Measurements from ENCODE around the gene APLP2. TPM values are rescaled to one million over a fixed set of nuclear protein-coding genes. Genes with fewer than 3 reads are reported as not detected.

Gene APLP2
- polyA plus RNA-seq, 1 donor, result 122 TPM

DNA sequence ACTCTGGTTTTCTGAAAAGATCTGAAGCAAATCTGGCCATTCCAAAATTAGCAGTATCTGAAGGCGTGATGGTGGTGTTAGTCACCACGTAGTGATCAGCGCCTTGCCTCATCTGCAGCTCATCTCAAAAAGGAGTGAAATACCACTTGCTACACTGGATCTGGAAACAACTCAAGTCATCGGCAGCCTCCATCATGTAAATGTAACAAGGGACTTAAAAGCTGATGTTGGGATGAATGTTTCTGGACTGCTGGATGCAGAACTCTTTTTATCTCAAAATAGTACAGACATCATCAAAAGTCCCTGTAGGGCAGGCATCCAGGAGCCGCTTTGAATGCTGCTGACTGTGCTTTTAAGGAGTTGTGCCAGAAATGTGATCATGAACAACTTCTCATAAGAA is 14.1 kb upstream of the APLP2 start:
- DNase-seq (ENCODE audit: low read depth), result no peak

DNA sequence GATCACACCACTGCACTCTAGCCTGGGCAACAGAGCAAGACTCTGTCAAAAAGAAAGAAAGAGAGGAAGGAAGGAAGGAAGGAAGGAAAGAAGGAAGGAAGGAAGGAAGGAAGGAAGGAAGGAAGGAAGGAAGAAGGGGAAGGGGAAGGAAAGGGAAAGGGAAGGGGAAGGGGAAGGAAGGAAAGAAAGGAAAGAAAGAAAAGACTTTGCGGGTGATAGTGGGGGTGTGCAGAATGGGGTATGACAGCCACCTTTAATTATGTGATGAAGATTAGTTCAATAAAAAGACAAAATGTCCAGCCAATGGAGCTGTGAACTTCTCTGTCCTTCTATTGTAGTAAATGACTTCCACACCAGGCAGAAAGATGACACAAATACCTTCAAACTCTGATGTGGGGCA is 8.7 kb upstream of the APLP2 start:
- DNase-seq (ENCODE audit: low read depth), result no peak

DNA sequence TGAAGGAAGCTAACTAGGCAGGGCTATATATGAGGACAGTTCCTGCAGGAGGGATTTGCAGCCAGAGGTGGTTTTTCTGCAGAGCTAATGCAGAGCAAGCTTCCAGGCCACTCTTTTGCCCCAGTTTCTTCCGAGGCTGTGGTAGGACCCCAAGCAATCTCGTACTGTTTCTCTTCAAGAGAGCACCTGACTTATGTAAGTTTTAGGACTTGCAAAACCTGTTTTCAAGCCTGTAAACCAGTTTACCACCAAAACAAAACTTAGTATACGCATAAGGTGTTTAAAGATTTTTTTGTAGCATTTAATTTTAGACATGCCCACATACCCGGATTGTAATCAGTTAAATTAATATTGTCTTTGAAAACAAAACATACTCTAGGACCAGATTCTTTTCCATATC is 7.7 kb upstream of the APLP2 start:
- DNase-seq (ENCODE audit: low read depth), result no peak

DNA sequence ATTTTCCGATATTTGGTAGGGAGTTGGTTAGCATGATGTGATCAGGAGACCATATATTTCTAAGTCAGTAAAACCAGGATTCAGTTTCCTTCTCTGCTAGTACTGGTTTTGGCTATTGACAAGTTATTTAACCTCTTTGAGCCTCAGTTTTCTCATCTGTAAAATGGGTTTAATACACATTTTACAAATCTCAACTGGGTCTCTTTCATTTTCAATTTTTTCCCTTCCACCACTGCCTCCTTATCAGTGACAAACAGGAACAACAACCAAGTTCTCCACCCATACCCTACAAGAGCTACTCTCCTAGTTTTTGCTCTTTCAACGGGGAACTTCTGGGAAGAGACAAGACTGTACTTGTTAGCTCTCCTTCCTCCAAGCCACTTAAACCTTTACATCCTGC is 6.2 kb upstream of the APLP2 start:
- DNase-seq (ENCODE audit: low read depth), result no peak

DNA sequence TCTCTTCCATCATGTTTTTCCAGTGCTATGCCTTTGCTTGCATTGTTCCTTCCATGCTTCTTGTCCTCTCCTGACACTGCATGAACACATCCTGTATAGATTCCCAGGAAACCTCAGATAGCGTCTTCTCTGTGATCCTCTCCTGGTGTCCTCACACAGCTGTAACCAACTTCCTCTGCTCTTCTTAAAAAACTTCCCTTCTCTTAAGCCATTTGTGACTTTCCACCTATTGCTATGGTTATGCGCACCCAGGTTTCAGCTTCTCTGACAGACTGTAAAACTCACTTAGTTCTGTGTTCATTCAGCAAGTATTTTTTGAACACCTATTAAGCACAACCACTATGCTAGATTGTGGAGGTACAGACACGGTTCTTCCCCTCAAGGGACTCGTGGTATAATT is 5.1 kb upstream of the APLP2 start:
- no peak for DNase-seq (ENCODE audit: low read depth)

DNA sequence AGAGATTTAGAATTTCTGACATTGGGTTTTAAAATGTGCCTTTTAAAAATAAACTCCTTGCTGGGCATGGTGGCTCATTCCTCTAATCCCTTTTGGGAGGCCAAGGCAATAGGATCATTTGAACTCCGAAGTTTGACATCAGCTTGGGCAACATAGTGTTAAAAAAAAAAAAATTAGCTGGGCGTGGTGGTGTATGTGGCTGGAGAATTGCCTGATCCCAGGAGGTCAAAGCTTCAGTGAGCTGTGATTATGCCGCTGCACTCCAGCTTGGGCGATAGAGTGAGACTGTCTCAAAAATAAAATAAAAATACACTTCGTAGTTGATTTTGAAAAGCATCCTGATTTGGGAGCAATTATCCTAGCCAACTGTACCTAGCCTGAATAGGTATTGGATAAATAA is 3.4 kb upstream of the APLP2 start:
- DNase-seq (ENCODE audit: low read depth), result no peak

DNA sequence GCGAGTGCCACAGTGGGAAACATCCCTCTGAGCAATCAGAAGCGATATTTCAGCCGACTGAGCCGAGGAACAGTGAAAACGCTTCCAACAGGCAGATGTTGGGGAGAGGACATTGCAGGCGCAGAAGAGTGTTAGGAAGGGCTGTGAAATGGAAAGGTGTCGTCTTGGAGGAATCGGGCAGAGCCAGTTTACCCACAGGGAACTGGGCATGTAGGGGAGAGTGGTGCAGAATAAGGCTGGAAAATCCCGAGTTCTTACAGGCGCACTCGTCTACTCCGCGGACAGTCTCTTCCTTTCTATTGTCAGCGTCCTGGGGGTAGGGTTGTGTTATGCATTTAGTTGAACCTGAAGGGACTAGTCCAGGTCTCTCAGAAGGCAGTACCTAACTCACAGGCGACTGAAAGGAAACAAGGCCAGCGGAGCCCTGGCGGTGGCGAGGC is 1.1 kb upstream of the APLP2 start:
- no peak for DNase-seq (ENCODE audit: low read depth)

DNA sequence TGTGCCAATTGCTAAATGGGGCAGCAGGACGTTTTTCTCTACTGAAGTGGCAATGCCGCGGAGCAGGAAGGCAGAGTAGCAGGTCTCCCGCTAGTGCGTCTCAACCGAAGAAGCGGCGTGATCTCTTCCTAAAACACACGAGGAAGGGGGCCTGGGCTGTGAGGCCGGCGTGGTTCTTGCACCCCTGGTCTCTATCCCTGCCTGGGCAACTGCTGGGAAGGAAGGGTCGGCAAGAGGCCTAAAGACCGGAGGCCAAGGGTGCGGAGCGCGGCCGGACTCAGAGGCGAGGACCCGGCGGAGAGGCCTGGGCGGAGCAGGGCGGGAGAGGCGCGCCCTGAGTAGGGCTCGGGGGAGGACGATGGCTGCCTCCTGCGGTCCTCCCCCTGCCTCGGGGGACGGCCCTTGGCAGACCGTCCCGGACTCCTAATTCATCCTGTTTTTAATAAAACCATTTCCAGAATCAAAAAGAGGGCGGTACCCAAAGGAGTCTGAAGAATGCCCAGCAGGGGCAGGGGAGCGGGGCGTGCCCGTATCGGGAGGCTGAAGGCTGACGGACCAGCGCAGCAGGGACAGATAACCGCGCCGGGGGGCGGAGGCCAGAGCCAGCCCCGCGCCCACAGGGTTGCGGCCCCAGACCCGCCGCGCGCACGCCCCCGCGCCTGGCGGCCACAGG is 572 bp upstream of the APLP2 start:
- DNase-seq (ENCODE audit: low read depth), result no peak

DNA sequence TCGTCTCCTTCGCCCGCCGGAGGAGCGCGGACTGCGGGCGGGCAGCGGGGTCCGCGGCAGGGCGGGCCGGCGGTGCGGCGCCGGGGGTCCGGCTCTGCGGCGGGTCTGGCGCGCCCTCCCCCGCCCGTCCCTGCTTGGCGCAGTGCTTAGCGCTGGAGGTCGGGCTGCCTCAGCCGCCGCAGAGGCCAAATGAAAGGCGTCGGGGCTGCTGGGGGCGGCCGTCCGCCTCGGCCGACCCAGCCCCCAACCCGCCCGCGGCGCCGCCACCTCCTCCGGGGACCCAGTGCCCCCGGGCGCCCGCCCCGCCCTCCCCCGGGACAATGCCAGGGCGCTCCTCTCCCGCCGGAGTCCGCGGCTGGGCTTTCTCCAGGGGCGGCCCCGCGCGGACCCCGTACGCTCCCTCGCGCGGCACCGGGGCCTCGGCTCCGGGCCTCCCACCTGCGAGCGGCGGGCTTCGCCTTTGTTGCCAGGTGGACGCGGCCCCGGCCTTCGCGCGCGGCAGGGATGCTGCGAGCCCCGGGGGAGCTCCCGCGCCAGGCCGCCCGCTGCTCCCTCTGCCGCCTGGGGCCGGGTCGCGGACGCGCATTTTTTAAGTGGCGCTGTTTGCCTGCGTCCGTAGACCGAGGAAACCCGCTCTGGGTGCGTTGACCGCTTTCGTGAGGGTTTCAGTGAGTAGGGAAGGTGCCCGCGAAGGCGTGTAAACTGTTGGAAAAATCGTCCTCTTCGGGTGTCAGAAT is 583 bp downstream of the APLP2 start:
- no peak for DNase-seq (ENCODE audit: low read depth)

DNA sequence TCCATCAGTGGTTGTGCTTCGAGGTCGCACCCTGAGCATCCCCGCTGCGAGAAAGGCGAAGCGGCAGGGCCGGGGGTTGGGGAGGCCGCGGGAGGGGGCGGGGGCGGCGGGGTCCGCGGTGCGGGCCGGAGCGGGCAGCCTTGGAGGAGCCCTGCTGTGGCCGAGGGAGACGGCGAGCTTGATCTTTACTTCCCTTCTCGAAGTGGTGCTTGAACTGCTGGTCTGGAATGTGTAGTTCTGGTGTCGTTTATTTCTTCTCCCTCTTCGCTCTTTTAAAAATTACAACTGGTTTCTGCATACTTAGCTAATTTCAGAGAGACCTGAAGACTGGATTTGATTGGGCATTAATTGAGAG is 1.1 kb downstream of the APLP2 start:
- no peak for DNase-seq (ENCODE audit: low read depth)

DNA sequence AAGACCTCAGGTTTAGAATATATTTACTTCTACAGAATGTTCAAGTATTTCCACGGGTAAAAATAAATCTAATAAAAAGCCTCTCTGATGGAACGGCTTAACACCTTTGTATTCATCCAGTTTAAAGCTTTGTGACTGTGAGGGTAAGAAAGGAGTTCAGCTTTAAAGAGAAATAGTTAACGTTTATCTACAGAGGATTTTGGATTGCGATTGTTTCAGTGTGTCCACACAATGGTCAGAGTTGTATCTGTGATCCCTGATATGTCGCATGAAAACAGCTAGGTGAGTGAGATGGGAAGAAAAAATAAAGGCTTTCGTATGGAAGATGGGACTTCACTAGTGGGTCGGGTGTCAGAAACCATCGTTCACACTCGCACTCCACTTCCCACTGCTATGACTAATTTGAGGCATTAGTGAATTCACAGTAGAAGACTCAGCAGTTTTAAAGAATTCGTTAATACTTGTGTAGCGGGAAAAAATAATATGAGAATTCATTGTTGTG is 1.6 kb downstream of the APLP2 start:
- DNase-seq (ENCODE audit: low read depth), result no peak

DNA sequence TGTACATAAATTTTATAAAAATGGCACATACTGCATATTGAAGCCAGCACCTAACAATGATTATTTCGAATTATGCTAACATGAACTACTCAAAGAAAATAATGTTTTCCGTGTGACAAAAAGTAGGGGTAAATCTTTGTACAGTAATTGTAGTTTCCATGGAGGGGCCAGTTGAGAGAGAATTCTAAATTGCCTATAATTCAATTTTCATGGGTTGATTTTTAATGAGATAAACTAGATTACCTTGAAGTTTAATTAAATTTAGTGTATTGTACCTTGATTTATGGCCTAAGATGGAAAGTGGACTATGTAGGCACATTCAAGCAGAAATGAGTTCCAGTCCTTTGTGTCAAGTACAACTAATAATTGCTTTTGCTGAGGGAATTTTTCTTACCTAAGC is 5.0 kb downstream of the APLP2 start:
- DNase-seq (ENCODE audit: low read depth), result no peak

DNA sequence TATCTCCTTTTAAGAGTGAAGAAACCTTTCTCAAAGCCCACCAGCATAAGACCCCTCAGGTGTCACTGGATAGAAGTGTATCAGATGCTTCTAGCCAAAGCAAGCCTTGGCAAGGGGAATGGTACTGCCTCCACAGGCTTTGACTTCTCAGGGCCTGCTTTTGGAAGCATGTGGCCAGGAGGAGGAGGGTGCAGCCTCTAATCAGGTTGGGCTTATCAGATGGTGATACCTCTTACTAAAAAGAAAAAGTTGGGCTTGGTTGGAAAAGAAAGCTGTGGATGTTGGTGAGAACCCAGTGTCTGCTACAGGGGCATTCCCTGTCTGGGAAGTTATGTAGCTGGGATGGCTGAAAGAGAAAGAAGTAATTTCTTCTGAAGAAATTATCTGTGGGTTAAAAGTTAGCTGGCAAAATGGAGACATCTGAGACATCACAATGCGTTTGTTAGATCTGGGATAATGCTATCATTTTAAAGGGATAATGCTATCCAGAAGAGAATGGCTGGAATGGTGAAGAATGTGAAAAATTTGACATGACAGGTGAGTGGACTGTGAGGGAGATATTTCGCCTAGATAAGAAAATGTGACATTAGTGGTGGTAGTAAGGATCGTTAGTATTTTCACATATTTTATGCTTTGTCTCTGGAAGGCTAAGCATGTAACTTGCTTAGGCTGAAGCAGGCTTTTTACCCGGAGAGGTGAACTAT is 7.2 kb downstream of the APLP2 start:
- no peak for DNase-seq (ENCODE audit: low read depth)

DNA sequence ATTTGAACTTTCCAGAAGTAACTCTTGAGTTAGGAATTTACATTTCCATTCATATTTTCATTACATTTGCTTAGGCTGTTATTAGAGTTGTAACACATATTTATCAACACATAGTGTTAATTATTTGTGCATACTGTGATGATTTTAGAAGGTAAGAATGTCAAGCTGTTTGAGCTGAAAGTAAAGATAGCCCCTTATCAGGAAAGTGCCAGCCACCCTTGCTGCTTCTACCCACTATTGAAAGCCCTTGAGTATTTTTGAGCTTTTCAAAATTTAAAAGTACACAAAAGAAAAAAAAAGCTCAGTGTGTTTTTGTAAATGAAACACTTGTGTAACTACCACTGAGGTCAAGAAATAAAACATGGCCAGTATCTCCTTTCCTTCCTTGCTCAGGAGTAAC is 8.0 kb downstream of the APLP2 start:
- no peak for DNase-seq (ENCODE audit: low read depth)

DNA sequence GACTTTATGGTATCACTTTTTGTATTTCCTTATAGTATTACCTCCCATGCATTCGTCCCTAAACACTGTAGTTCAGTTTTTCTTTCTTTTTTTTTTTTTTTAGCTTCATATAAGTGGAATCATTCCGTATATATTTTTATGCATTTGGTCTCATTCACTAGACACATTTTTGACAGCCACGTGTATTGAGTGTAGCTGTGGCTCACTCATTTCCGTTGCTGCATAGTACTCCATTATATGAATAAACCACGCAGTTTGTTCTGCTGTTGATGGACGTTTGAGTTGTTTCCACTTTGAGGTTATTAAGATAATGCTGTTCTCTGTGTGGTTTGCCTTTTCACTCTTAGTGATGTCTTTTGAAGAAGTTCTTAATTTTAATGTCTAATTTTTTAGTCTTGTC is 8.4 kb downstream of the APLP2 start:
- no peak for DNase-seq (ENCODE audit: low read depth)

DNA sequence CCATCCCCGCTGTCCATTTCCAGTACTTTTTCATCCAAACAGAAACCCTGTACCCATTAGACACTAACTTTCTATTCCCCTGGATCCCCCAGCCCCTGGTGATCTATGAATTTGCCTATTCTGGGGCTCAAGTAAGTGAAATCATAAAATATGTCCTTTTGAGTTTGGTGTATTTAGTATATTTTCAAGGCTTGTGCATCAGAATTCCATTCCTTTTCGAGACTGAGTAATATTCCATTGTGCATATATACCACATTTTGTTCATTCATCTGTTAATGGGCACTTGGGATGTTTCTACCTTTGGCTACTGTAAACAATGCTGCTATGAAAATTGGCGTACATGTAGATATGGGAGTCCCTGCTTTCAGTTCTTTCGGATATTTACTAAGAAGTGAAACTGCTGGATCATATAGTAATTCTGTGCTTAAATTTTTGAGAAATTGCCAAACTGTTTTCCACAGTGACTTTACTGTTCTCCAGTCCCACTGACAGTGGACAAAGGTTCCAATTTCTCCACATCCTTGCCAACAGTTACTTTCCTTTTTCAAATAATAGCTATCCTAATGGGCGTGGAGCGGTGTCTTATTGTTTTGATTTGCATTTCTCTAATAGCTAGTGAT is 16.1 kb downstream of the APLP2 start:
- DNase-seq (ENCODE audit: low read depth), result no peak

DNA sequence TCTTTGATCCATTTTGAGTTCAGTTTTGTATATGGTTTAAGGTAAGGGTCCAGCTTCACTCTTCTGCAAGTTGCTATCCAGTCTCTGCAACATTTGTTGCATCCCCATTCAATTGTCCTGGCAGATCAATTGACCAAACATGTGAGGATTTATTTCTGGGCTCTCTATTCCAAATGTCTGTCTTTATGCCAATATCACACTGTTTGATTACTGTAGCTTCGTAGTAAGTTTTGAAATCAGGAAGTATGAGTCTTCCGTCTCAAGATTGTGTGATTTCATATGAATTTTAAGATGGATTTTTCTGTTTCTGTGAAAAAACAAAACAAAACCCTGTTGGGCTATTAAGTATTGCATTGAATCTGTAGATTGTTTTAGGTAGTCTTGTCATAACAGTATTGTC is 17.0 kb downstream of the APLP2 start:
- DNase-seq (ENCODE audit: low read depth), result no peak

DNA sequence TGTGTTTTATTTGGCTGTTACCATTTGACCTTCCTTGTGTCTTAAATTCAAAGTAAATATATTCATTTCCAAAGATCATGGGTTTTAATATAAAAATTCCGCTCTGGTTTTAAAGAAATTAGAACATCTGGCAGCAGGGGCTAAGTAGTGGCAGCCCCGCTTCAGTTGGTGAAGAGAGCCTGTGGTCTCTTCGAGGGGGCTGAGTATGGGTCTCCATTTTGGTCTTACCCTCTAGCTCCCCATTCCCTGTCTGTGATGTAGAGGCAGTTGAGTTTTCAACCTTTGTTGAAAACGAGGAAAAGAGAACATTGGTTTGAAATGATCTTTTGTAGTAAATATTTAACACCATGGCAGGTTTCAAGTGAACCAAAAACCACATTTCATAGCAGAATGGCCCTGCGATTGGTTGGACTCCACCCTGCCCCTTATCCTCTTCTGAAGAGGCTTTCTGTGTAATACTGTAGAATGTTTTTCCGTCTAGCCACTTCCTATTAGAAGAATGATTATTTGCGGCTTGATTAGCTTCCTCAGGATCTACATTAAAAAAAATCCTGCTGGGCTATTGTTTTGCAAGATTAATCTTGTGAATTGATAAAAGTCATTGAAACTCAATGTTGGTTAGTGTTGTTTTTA is 17.7 kb downstream of the APLP2 start:
- no peak for DNase-seq (ENCODE audit: low read depth)

DNA sequence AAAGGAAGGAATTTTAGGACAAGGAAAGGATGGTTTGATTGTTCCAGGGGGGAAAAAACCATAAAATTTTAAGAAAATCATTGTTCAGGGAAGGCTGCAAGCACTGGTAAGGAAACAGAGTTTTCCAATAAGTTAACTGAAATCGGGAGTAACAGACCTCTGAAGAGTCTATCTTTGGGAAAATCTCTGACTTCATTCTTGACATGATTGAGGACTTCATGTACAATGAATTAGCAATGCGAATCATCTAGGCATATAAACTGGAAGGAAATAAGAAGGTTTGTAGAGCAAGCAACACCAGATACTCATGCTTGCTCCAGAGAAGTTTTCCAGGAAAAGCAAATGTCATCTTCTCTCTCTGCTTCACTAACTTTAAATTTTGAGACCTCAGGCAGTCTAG is 18.5 kb downstream of the APLP2 start:
- no peak for DNase-seq (ENCODE audit: low read depth)

DNA sequence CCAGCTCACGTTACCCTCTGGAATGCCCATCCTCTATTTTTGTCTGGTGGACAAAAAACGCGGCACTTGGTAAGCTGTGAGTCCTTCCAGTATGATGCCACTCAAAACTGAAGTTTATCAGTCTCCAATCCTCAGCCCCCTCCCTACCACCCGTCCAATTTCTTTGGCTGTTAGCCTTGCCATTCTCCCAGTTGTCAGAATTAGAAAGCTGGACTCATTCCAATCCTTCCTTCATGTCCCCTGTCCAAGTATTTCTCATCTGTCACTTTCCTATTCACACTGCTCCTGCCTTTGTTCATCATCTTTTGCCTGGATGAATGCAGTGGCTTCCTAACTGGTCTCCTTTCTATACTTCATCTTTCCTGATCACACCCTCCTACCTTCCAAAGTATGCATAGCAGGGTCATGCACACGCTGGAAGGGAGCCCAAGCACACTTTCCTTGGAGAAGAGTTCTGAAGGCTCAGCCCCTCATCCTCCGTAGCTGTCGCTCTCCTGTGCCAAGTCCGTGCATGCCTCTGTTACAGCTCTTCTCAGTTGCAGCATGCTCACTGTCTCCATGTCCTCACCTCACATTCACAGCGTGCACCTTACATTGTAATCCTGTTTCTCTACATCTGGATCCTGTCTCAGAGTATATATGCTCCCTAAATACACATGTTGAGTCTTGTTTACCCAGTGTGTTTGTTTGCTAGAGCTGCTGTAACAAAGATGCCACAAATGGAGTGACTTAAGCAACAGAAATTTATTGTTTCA is 19.4 kb downstream of the APLP2 start:
- DNase-seq (ENCODE audit: low read depth), result no peak

DNA sequence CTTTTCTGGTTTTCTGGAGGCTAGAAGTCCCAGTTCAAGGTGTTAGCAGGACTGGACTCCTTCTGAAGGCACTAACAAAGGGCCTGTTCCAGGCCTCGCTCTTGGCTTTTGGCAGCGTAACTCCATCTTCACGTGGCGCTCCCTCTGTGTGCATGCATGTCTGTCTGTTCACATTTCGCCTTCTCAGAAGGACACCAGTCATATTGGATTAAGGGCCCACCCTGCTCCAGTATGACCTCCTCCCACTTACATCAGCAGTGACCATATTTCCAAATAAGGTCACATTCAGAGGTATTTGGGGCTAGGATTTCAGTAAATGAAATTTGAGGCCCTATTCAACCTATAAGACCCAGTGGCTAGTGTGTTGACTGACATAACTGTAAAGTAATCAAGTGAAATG is 20.0 kb downstream of the APLP2 start:
- DNase-seq (ENCODE audit: low read depth), result no peak

All from forelimb muscle (tissue), 1 donor.